GM18873 (cell line): ENCODE data around the gene HMGB2.
A peak's percentile ranks its signal among the peaks of the same experiment; 100 is the strongest.

Source experiments
- ATAC-seq: cut with Tn5 transposase; IDR thresholded peaks from one replicate; pipeline ENCODE4 v1.9.1; 2021; ENCODE audit warnings: mild to moderate bottlenecking, moderate library complexity, moderate number of reproducible peaks; ENCODE audit not compliant: unreplicated experiment, low FRiP score

Gene HMGB2

GRCh38 chr4:173289353-173289727, 44.8 kb downstream of the HMGB2 start:
- peak; percentile 21 for ATAC-seq

GRCh38 chr4:173288698-173289352, 45.3 kb downstream of the HMGB2 start:
- peak; percentile 52 for ATAC-seq

DNA sequence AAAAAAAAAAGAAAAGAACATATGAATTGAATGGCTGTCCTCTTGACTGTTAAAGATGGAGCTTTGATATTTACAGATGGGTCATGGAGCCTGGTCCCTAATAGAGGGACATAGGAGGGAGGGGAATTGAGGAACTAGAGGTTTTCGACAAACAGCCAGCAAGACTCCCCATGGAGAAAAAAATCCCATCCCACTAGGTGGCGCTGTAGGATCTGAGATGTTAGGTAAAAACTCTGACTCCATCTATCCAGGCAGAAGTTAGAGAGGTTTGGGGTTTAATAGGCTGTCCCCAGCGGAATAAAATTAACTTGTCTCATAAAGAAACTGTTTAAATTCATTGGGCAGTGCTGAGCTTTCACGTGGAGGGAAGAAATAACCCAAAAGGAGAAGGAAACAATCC, 45.9 kb downstream of the HMGB2 start:
- peak; percentile 64 for ATAC-seq

DNA sequence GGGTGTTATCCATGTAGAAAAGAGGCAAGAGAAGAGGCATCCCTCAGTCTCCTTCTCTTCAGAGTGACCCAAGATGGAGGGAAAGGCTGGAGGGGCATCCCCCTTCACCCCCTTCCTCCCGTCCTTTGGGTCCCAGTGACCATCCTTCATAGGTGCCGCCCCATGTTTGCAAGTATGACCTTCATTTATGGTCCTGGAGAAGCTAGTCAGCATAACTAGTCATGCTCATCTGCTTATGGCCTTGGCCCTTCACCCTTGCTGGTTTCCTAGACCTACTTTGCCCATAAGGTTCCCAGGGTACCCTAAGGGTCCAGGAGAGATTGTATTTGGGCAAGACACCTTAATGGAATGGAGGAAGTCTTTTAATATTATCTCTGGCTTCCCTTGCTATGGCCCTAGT, 46.7 kb downstream of the HMGB2 start:
- no peak for ATAC-seq

- no peak for ATAC-seq
Measured at GRCh38 chr4:173284463-173284862, 49.7 kb downstream of the HMGB2 start.

DNA sequence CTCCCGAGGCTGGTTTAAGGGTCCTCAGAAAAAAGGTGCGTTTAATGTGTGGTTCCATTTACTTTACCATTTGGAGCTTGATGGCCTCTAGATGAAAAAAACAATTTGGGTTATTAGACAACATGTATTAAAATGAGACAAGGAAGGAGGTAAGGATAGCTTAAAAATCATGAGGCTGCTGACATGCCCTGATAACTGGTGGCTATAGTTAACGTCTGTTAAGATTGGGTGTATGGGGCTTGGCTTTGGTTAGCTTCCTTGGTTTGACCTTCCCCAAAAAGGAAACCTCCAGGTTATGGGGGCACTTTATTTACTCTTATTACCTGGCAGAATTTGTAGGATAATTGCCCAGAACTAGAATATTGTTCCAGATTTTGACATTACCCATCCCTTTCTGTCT, 51.5 kb downstream of the HMGB2 start:
- ATAC-seq: no peak

- no peak for ATAC-seq
Measured at GRCh38 chr4:173282256-173282562, 51.9 kb downstream of the HMGB2 start.

GRCh38 chr4:173281406-173282255, 52.5 kb downstream of the HMGB2 start:
- ATAC-seq: no peak
